HEK293 (cell line): ENCODE measurements around the gene GPR107.

ENCODE experiments used
- CTCF ChIA-PET: fragments of 350-600 bp; formaldehyde crosslinking; extraction: SDS; loops from one replicate; lab custom pipeline; 2021; ENCODE audit warnings: antibody characterized with exemption; lab: Yijun Ruan, JAX
- POLR2A ChIA-PET: fragments of 300-600 bp; formaldehyde crosslinking; extraction: SDS; loops from one replicate; lab custom pipeline; 2020; ENCODE audit warnings: antibody characterized with exemption, inconsistent platforms; lab: Yijun Ruan, JAX
- H3K27ac ChIP-seq: fragments of 200-500 bp; sonication (Bioruptor generic); 2 replicates; pipeline ENCODE4 v1.5.1; 2014; ENCODE audit warnings: low read depth, low read length, control low read depth, inconsistent platforms; ENCODE audit errors: extremely low read depth
- H3K36me3 ChIP-seq, 2 experiments: fragments of 200-500 bp in 1 of 2; sonication (Bioruptor generic) in 1 of 2; 1 replicate in 1 of 2; 2 replicates in 1 of 2; pipeline ENCODE4 v1.5.1; 2014 to 2017; ENCODE audit warnings: inconsistent platforms in 2 of 2, low read length in 2 of 2; ENCODE audit not compliant: control insufficient read depth in 2 of 2, insufficient read depth in 1 of 2
- H3K4me1 ChIP-seq: fragments of 200-500 bp; sonication (Bioruptor generic); 2 replicates; pipeline ENCODE4 v1.5.1; 2014; ENCODE audit warnings: mild to moderate bottlenecking, low read length, inconsistent platforms; ENCODE audit not compliant: control insufficient read depth, insufficient read depth
- H3K4me3 ChIP-seq: 2 replicates; pipeline ENCODE4 v1.5.1; 2011; ENCODE audit warnings: low read depth, mild to moderate bottlenecking, control low read depth, low read length, moderate library complexity
- H3K9me3 ChIP-seq: fragments of 200-500 bp; sonication (Bioruptor generic); 2 replicates; pipeline ENCODE4 v1.5.1; 2014; ENCODE audit warnings: low read depth, low read length, inconsistent platforms; ENCODE audit not compliant: control insufficient read depth, insufficient read depth
- GLIS1 ChIP-seq: fragments of 450-650 bp; formaldehyde crosslinking; IDR thresholded peaks from 2 replicates; pipeline ENCODE4 v1.5.1; 2016; ENCODE audit warnings: missing biosample characterization, missing genetic modification characterization
- MYNN ChIP-seq: fragments of 450-650 bp; formaldehyde crosslinking; IDR thresholded peaks from 2 replicates; pipeline ENCODE4 v1.5.1; 2016; ENCODE audit warnings: missing biosample characterization, missing genetic modification characterization, borderline replicate concordance
- RBAK ChIP-seq: fragments of 450-650 bp; formaldehyde crosslinking; IDR thresholded peaks from 2 replicates; pipeline ENCODE4 v1.5.1; 2016; ENCODE audit warnings: missing biosample characterization, missing genetic modification characterization
- ZBTB10 ChIP-seq: fragments of 450-650 bp; formaldehyde crosslinking; IDR thresholded peaks from 2 replicates; pipeline ENCODE4 v1.5.1; 2016; ENCODE audit warnings: missing biosample characterization, missing genetic modification characterization
- ZBTB26 ChIP-seq: fragments of 450-650 bp; formaldehyde crosslinking; optimal IDR thresholded peaks from 2 replicates; pipeline ENCODE3; 2016; ENCODE audit warnings: missing biosample characterization, mild to moderate bottlenecking, missing genetic modification characterization
- ZNF169 ChIP-seq: fragments of 450-650 bp; formaldehyde crosslinking; IDR thresholded peaks from 2 replicates; pipeline ENCODE4 v1.5.1; 2016; ENCODE audit warnings: missing biosample characterization, missing genetic modification characterization
- ZNF221 ChIP-seq: fragments of 450-650 bp; formaldehyde crosslinking; IDR thresholded peaks from 2 replicates; pipeline ENCODE4 v1.5.1; 2017; ENCODE audit warnings: missing biosample characterization, missing genetic modification characterization, borderline replicate concordance
- ZNF354C ChIP-seq: fragments of 450-650 bp; formaldehyde crosslinking; IDR thresholded peaks from 2 replicates; pipeline ENCODE4 v1.5.1; 2016; ENCODE audit warnings: missing biosample characterization, missing genetic modification characterization, low read depth, borderline replicate concordance
- ZNF404 ChIP-seq: fragments of 450-650 bp; formaldehyde crosslinking; IDR thresholded peaks from 2 replicates; pipeline ENCODE4 v1.5.1; 2017; ENCODE audit warnings: missing biosample characterization, missing genetic modification characterization
- ZNF600 ChIP-seq: fragments of 450-650 bp; formaldehyde crosslinking; IDR thresholded peaks from 2 replicates; pipeline ENCODE4 v1.5.1; 2016; ENCODE audit warnings: missing biosample characterization, missing genetic modification characterization
- ZNF76 ChIP-seq: fragments of 450-650 bp; formaldehyde crosslinking; IDR thresholded peaks from 2 replicates; pipeline ENCODE4; 2016; ENCODE audit warnings: low read depth, missing biosample characterization, missing genetic modification characterization, borderline replicate concordance
- ZNF776 ChIP-seq: fragments of 450-650 bp; formaldehyde crosslinking; IDR thresholded peaks from 2 replicates; pipeline ENCODE4 v1.5.0; 2017; ENCODE audit warnings: missing biosample characterization, missing genetic modification characterization, borderline replicate concordance
- TF ChIP-seq, protein P1 (sequence below): fragments of 450-650 bp; formaldehyde crosslinking; IDR thresholded peaks from 2 replicates; pipeline ENCODE4 v1.5.1; 2016; ENCODE audit warnings: missing biosample characterization, missing genetic modification characterization
- TF ChIP-seq, protein P2 (sequence below): fragments of 450-650 bp; formaldehyde crosslinking; IDR thresholded peaks from 2 replicates; pipeline ENCODE4 v1.5.1; 2016; ENCODE audit warnings: missing biosample characterization, missing genetic modification characterization
- TF ChIP-seq, protein P3 (sequence below): fragments of 450-650 bp; formaldehyde crosslinking; IDR thresholded peaks from 2 replicates; pipeline ENCODE4 v1.5.1; 2016; ENCODE audit warnings: missing biosample characterization, missing genetic modification characterization

GPR107 gene

DNA sequence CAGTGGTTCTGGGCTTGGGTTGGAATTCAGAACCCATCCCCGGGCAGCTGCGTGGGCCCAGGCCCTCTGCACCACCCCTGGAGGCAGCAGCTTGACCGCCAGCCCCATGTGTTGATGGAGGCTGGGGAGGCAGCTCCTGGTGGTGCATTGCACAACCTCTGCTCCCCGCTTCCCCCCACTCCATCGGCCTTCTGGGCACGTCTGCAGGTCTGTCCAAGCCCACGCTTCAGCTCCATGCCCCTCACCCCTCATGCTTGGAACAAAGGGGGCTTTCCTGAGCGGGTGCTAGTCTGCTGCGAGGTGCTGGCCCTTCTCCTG is 119.9 kb downstream of the GPR107 start:
- TF ChIP-seq ZNF600 (tag by site-specific recombination) (0 out of 2 replicates have a peak, but pooled peaks have one; percentile 6), ZNF354C (tag by site-specific recombination) (no peak), MYNN (no peak), ZNF76 (tag by site-specific recombination) (no peak), RBAK (tag by site-specific recombination) (no peak), ZNF221 (tag by site-specific recombination) (no peak), GLIS1 (tag by site-specific recombination) (peak; percentile 66), ZNF776 (no peak), ZNF169 (no peak)
- TF ChIP-seq, protein P1, sequence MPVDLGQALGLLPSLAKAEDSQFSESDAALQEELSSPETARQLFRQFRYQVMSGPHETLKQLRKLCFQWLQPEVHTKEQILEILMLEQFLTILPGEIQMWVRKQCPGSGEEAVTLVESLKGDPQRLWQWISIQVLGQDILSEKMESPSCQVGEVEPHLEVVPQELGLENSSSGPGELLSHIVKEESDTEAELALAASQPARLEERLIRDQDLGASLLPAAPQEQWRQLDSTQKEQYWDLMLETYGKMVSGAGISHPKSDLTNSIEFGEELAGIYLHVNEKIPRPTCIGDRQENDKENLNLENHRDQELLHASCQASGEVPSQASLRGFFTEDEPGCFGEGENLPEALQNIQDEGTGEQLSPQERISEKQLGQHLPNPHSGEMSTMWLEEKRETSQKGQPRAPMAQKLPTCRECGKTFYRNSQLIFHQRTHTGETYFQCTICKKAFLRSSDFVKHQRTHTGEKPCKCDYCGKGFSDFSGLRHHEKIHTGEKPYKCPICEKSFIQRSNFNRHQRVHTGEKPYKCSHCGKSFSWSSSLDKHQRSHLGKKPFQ, result no peak
- TF ChIP-seq, protein P2, sequence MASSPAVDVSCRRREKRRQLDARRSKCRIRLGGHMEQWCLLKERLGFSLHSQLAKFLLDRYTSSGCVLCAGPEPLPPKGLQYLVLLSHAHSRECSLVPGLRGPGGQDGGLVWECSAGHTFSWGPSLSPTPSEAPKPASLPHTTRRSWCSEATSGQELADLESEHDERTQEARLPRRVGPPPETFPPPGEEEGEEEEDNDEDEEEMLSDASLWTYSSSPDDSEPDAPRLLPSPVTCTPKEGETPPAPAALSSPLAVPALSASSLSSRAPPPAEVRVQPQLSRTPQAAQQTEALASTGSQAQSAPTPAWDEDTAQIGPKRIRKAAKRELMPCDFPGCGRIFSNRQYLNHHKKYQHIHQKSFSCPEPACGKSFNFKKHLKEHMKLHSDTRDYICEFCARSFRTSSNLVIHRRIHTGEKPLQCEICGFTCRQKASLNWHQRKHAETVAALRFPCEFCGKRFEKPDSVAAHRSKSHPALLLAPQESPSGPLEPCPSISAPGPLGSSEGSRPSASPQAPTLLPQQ, result peak; percentile 44; the same call in 1 of the 2 replicates
- ChIA-PET POLR2A (interaction anchor here (0.7 kb wide), 1 partner anchor 167 kb away, joined by 3 read pairs; no protein-coding TSS in a partner anchor), CTCF (interaction anchor here (0.7 to 1.9 kb wide), 8 partner anchors 10 to 179 kb away, joined by 3 to 8 read pairs (median 4); no protein-coding TSS in a partner anchor)
- Histone ChIP-seq H3K4me1 (peaks cover 7% of the 10 kb centered on the region), H3K9me3 (no peaks in the 10 kb centered on the region), H3K36me3 (no peaks in the 10 kb centered on the region), H3K27ac (no peak overlapping the region), H3K4me3 (peak overlapping the region; percentile 54)

DNA sequence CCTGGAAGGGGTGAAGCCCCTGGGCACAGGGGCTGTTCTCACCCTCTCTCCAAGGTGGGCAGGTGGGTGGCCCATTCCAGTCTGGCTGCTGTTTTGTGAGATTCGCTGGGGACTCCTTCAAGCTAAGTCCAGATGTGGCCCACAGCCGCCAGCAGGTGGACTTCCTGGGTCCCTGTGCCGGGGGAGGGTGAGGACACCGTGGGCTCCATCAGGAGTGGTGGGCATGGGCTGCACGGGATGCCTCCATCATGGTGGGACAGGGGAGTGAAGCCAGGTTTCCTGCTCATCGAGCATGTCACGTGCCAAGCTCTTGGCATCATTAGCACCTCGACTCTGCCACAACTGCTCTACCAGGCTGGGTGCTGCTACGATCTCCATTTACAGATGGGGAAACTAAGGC is 120.3 kb downstream of the GPR107 start:
- ChIA-PET POLR2A (no interaction called here), CTCF (interaction anchor here (0.7 to 1.9 kb wide), 9 partner anchors 9 to 179 kb away, joined by 3 to 8 read pairs (median 4); no protein-coding TSS in a partner anchor)
- peaks cover 7% of the 10 kb centered on the region for H3K4me1 ChIP-seq
- no peaks in the 10 kb centered on the region for H3K36me3 ChIP-seq
- no peaks in the 10 kb centered on the region for H3K9me3 ChIP-seq
- H3K27ac ChIP-seq, result no peak overlapping the region
- TF ChIP-seq ZNF404, result no peak
- TF ChIP-seq, protein P3, sequence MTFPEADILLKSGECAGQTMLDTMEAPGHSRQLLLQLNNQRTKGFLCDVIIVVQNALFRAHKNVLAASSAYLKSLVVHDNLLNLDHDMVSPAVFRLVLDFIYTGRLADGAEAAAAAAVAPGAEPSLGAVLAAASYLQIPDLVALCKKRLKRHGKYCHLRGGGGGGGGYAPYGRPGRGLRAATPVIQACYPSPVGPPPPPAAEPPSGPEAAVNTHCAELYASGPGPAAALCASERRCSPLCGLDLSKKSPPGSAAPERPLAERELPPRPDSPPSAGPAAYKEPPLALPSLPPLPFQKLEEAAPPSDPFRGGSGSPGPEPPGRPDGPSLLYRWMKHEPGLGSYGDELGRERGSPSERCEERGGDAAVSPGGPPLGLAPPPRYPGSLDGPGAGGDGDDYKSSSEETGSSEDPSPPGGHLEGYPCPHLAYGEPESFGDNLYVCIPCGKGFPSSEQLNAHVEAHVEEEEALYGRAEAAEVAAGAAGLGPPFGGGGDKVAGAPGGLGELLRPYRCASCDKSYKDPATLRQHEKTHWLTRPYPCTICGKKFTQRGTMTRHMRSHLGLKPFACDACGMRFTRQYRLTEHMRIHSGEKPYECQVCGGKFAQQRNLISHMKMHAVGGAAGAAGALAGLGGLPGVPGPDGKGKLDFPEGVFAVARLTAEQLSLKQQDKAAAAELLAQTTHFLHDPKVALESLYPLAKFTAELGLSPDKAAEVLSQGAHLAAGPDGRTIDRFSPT (tag by site-specific recombination), result peak; percentile 15; the same call in 1 of the 2 replicates
- TF ChIP-seq ZBTB26 (tag by site-specific recombination), result no peak
- no peak for TF ChIP-seq ZBTB10 (tag by site-specific recombination)
- TF ChIP-seq, all 188 proteins: peak for 1
- H3K4me3 ChIP-seq, result no peak overlapping the region
